SK-N-SH treated with all-trans-retinoic acid at 6 μM for 48 hours (cell line): Measurements from ENCODE around the gene LMO7.

Experiments
- ATAC-seq: fragments of 200-7000 bp; cut with Tn5 transposase; 3 replicates; pipeline ENCODE4 v1.9.1; 2020; ENCODE audit warnings: mild to moderate bottlenecking, moderate library complexity
- ARNTL ChIP-seq: fragments of 450-650 bp; formaldehyde crosslinking; IDR thresholded peaks from 2 replicates; pipeline ENCODE4 v1.5.0; 2020; ENCODE audit warnings: low read depth, mild to moderate bottlenecking, moderate library complexity, borderline replicate concordance
- BACH2 ChIP-seq: fragments of 250-450 bp; sonication (Bioruptor Pico); IDR thresholded peaks from 2 replicates; pipeline ENCODE4 v1.9.0; 2021; ENCODE audit warnings: mild to moderate bottlenecking, borderline replicate concordance
- CREB5 ChIP-seq: fragments of 250-450 bp; sonication (Bioruptor Pico); IDR thresholded peaks from 2 replicates; pipeline ENCODE4 v1.5.1; 2020; ENCODE audit warnings: low read depth, mild to moderate bottlenecking, moderate library complexity
- CSDC2 ChIP-seq: fragments of 250-450 bp; sonication (Bioruptor Pico); IDR thresholded peaks from 2 replicates; pipeline ENCODE4 v1.5.0; 2020; ENCODE audit warnings: mild to moderate bottlenecking, moderate library complexity
- ESRRG ChIP-seq: fragments of 250-450 bp; sonication (Bioruptor Pico); IDR thresholded peaks from 2 replicates; pipeline ENCODE4 v1.6.1; 2021; ENCODE audit warnings: mild to moderate bottlenecking
- GLIS3 ChIP-seq: fragments of 250-450 bp; sonication (Bioruptor Pico); IDR thresholded peaks from 2 replicates; pipeline ENCODE4 v1.5.0; 2020; ENCODE audit warnings: mild to moderate bottlenecking, moderate library complexity
- ISL1 ChIP-seq: fragments of 250-450 bp; sonication (Bioruptor Pico); IDR thresholded peaks from 2 replicates; pipeline ENCODE4 v2.1.2; 2022; ENCODE audit warnings: mild to moderate bottlenecking, moderate library complexity
- OSR1 ChIP-seq: fragments of 250-450 bp; sonication (Bioruptor Pico); IDR thresholded peaks from 2 replicates; pipeline ENCODE4 v1.8.0; 2022; ENCODE audit warnings: moderate library complexity, mild to moderate bottlenecking, inconsistent platforms
- PATZ1 ChIP-seq: fragments of 250-450 bp; sonication (Bioruptor Pico); IDR thresholded peaks from 2 replicates; pipeline ENCODE4 v1.8.0; 2020; ENCODE audit warnings: mild to moderate bottlenecking, moderate library complexity, borderline replicate concordance
- POU6F1 ChIP-seq: fragments of 250-450 bp; sonication (Bioruptor Pico); IDR thresholded peaks from 2 replicates; pipeline ENCODE4 v1.8.0; 2021; ENCODE audit warnings: low read depth, mild to moderate bottlenecking, moderate library complexity, borderline replicate concordance
- PPARA ChIP-seq: fragments of 250-450 bp; sonication (Bioruptor Pico); IDR thresholded peaks from 2 replicates; pipeline ENCODE4 v1.5.0; 2020; ENCODE audit warnings: mild to moderate bottlenecking, borderline replicate concordance
- RARB ChIP-seq: fragments of 250-450 bp; sonication (Bioruptor Pico); IDR thresholded peaks from 2 replicates; pipeline ENCODE4 v1.8.0; 2021; ENCODE audit warnings: mild to moderate bottlenecking, moderate library complexity
- SNAI2 ChIP-seq: fragments of 250-450 bp; sonication (Bioruptor Pico); IDR thresholded peaks from 2 replicates; pipeline ENCODE4 v1.5.0; 2020; ENCODE audit warnings: mild to moderate bottlenecking, moderate library complexity
- TCF4 ChIP-seq: fragments of 250-450 bp; sonication (Bioruptor Pico); IDR thresholded peaks from 2 replicates; pipeline ENCODE4 v1.8.0; 2021; ENCODE audit warnings: mild to moderate bottlenecking, moderate library complexity, borderline replicate concordance
- TSHZ2 ChIP-seq: fragments of 250-450 bp; sonication (Bioruptor Pico); IDR thresholded peaks from 2 replicates; pipeline ENCODE4 v1.5.0; 2020; ENCODE audit warnings: mild to moderate bottlenecking, moderate library complexity
- ZC3H10 ChIP-seq: fragments of 250-450 bp; sonication (Bioruptor Pico); IDR thresholded peaks from 2 replicates; pipeline ENCODE4 v1.5.1; 2021; ENCODE audit warnings: mild to moderate bottlenecking, moderate library complexity
- ZFP3 ChIP-seq: fragments of 250-450 bp; sonication (Bioruptor Pico); IDR thresholded peaks from 2 replicates; pipeline ENCODE4 v1.5.0; 2020; ENCODE audit warnings: mild to moderate bottlenecking, moderate library complexity
- ZFP30 ChIP-seq: fragments of 450-650 bp; formaldehyde crosslinking; IDR thresholded peaks from 2 replicates; pipeline ENCODE4 v1.5.0; 2022; ENCODE audit warnings: mild to moderate bottlenecking, moderate library complexity
- ZNF565 ChIP-seq: fragments of 450-650 bp; formaldehyde crosslinking; conservative IDR thresholded peaks from 2 replicates; pipeline ENCODE4 v1.5.0; 2020; ENCODE audit warnings: low read depth, mild to moderate bottlenecking, moderate library complexity
- ZNF70 ChIP-seq: fragments of 450-650 bp; formaldehyde crosslinking; IDR thresholded peaks from 2 replicates; pipeline ENCODE4 v1.5.0; 2020; ENCODE audit warnings: mild to moderate bottlenecking, moderate library complexity
- ZNF8 ChIP-seq: fragments of 450-650 bp; formaldehyde crosslinking; IDR thresholded peaks from 2 replicates; pipeline ENCODE4 v1.5.0; 2020; ENCODE audit warnings: mild to moderate bottlenecking, moderate library complexity

Gene LMO7

GRCh38 chr13:75769141-75769905, 133.2 kb downstream of the LMO7 start (continued):
- TF ChIP-seq TSHZ2, result peak; percentile 94; the same call in 1 of the 2 replicates
- no peak for TF ChIP-seq RARB (CRISPR knock-in tag)

GRCh38 chr13:75770164-75770563, 134.0 kb downstream of the LMO7 start:
- TF ChIP-seq ISL1 (CRISPR knock-in tag), result no peak
- TF ChIP-seq ZC3H10 (CRISPR knock-in tag), result no peak
- TF ChIP-seq ARNTL (CRISPR knock-in tag), result no peak
- TF ChIP-seq SNAI2, result no peak
- TF ChIP-seq BACH2, result no peak
- ATAC-seq, result peak; percentile 21; the same call in 2 of the 3 replicates

GRCh38 chr13:75770592-75771011, 134.5 kb downstream of the LMO7 start:
- TF ChIP-seq ZNF565 (CRISPR knock-in tag) (no peak), ISL1 (CRISPR knock-in tag) (peak; percentile 47)
- peak; percentile 31 for ATAC-seq

- TF ChIP-seq ZNF565 (CRISPR knock-in tag) (no peak), ESRRG (CRISPR knock-in tag) (no peak), POU6F1 (CRISPR knock-in tag) (no peak), SNAI2 (no peak), ZFP30 (CRISPR knock-in tag) (no peak), GLIS3 (no peak), TCF4 (CRISPR knock-in tag) (no peak), CREB5 (no peak), ZFP3 (no peak), TSHZ2 (no peak), ZNF70 (CRISPR knock-in tag) (no peak), PPARA (CRISPR knock-in tag) (no peak), ZNF8 (CRISPR knock-in tag) (no peak), BACH2 (no peak), CSDC2 (CRISPR knock-in tag) (no peak), OSR1 (CRISPR knock-in tag) (no peak), PATZ1 (CRISPR knock-in tag) (no peak)
Observed at GRCh38 chr13:75771226-75771625, 135.1 kb downstream of the LMO7 start.

More at GRCh38 chr13:75771226-75771625, 135.1 kb downstream of the LMO7 start:
- no peak; the same call in 2 of the 3 replicates for ATAC-seq
